Activated CD4-positive, alpha-beta T cell treated with anti-CD3 and anti-CD28 coated beads, Interleukin-2, amount 50 U/mL, for 1 hour (primary cell): ENCODE results near the gene FOXS1.

Experiments used
- DNase-seq: peaks from one replicate; pipeline ENCODE4 v3.0.0-alpha.2; 2020

Gene FOXS1

DNA sequence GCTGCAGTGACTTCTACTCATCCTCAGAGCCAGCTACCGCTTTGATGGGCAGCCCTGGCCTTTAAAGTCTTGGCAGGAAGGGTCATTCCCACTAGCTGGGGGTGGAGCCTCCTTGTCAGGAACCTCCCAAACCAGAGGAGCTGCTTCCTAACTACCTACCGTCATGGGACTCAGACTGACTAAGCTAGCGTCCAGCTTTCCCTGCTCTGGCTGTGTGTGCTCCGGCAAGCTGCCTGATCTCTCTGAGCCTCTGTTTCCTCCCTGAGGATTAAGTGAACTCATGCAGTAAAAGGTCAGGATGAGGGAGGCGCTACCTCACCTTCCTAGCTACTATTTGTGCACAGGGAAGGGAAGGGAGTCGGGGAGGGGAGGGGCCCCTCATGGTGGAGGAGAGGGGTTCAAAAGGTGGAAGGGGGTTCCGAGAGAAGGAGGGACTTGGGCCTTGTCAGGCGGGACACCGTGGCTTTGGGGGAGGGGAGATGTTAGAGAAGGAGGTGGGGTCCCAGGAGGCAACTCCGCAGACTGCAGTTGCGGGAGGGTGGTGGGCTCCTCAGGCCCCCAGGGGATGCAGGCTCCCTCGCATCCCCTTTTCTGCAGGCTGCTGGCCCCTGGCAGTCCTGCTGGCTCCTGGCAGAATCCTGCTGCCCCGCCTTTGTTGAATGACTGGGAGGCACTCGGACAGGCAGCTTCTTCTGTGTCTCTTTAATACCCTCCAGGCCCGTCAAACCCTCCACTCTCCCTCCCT, 15.2 kb upstream of the FOXS1 start:
- no peak for DNase-seq

DNA sequence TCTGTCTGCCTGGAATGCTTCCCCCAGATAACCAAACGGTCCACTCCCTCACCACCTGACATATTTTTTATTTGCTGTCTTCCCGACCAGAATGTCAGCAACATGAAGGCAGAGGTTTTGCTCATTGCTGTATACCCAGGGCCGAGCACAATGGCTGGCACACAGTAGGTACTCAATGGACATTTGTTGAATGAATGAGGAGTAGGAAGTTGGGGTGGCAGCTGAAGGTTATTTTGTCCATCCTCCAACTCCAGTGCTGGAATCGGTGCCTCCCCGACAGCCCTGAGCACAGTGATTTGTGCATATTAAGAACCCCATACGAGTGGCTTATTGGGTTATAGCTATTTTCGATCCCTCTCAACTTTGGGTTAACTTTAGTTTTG, 14.6 kb upstream of the FOXS1 start:
- no peak for DNase-seq

DNA sequence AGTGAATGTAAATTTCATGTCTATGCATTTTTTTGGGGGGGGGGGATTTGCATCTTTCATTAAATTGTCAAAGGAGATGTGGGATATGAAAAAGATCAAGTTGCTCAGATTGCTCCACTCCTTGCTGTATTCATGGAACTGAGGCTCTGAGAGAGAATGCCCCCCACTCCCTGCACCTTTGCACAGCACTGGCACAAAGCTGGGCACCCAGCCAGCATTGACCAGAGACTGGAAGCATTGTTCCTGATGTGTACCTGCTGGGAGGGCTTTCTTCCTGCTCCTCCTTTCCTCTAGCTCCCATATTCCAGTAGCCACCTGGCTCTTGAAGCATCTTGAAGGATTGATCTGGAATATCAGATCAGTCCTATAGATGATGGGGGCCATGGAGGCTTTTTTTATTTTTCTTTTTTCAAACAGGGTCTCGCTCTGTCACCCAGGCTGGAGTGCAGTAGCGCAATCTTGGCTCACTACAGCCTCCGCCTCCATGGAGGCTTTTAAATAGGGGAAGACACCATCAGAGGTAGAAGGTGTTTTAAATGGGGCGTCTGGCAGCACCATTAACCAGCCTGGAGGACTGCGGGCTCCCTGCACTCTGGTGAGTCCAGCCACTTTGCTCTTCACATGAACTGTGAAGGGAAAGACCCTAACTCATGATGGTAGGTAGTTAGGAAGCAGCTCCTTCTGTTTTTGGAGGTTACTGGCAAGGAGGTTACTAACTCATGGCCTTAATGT, 14.0 kb upstream of the FOXS1 start:
- no peak for DNase-seq

DNA sequence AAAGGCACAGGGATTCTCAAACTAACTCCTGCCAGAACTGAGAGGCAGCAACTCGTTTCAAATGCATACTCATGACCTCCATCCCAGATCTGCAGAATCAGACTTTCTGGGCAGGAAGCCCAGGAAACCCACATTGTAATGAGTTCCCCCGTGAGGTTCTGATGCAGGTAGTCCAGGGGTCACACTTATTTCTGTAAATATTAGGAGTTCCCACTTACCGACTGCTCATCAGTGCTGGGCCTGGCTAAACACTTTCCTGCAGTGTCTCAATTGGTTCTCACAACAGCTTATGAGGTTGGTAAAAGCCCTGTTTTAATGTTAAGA, 13.3 kb upstream of the FOXS1 start:
- no peak for DNase-seq

DNA sequence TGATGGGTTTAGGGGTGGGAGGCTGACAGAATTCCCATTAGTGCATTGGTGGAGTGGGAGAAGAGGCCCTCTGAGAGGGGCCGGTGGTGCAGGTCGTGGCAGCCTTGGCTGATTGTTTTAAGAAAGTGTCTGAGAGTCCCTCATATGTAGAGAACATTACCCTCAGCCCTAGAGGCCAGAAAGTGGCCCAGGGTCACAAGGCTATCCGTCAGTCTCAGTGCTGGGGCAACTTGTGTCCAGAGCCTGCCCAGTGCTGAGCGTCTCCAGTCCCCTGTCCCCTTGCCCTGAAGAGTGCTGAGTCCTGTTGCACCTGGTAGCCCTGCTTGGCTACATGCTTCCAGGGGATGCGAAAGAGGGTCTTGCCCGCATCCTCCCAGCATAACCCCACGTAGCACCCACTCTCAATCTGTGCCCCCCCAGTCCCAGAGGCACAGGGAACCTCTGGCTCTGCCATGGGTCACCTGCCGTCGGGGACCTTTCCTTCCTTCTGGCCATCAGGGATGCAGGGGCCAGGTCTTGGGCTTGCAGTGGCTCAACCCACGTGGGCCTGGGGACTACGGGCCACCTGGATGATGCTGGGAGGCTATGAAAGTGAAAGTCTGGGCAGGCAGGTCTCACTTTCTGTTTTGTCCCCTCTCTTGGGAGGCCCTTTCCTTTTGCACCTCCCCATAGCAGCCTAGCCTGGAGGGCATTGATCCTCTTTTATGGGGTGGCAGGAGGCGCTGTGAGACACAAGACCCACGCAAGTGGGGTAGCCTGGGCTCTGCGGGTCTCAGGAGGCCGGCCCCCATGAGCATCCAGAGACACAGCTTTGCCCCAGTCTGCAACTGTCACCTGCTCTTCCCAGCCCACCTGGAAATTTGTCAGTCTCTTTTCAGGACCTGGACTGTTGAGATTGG, 12.7 kb upstream of the FOXS1 start:
- DNase-seq: no peak

DNA sequence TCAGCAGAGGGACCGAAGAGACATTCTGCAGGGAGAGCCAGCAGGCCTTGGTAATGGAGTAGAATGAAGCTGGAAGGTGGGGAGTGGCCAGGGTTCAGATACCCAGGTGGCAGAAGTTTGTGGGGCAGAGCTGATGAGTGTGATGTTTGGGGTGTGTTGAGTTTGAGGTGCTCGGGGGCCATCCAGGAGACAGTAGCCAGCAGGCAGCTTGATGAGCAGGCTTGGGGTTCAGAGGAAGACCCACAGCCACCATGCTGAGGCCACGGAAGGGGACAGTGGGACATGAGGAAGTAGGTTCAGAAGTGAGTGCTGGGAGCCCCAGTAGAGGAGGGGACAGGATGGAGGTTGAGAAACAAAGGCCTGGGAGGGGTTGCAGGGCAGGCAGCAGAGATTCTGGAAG, 11.1 kb upstream of the FOXS1 start:
- DNase-seq: no peak

DNA sequence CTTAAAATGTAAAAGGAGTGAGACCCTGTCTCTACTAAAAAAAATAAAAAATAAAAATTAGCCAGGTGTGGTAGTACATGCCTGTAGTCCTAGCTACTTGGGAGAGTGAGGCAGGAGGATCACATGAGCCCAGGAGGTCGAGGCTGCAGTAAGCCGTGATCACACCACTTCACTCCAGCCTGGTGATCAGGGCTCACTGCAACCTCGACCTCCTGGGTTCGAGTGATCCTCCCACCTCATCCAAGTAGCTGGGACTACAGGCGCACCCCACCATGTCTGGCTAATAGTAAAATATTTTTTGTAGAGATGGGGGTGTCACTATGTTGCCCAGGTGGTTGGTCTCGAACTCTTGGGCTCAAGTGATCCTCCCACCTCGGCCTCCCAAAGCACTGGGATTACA, 8.1 kb upstream of the FOXS1 start:
- DNase-seq: no peak

DNA sequence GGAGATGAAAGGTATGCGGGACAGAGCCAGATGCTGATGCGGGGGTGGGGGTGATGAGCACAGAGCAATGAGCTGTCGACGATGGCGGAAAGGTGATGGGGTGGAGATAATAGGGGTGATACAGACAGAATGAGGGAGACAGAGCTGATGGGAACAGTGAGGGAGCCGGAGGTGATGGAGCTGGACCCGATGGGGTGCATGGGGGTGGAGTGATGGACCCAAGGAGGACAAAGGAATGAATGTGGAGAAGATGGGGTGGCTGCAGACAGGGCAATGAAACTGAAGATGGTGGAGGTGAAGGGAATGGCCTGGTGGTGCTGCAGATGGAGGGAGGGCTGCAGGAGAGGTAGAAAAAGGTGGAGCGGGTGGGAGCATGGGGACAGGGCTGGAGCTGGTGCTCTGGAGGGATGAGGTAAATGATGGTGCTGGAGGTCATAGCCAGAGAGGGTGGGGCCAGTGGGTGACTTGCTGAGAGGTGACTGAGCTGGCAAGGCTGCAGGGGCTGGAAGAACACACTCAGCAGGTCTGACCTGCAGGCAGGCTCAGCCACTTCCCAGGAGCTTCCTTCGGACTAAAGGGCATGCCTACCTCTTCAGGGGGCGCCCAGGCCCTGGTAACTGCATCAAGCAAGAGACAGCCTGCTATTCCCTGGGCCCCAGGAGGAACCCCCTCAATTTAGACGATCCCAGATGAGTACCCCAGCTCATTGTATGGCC, 6.0 kb upstream of the FOXS1 start:
- DNase-seq: no peak

DNA sequence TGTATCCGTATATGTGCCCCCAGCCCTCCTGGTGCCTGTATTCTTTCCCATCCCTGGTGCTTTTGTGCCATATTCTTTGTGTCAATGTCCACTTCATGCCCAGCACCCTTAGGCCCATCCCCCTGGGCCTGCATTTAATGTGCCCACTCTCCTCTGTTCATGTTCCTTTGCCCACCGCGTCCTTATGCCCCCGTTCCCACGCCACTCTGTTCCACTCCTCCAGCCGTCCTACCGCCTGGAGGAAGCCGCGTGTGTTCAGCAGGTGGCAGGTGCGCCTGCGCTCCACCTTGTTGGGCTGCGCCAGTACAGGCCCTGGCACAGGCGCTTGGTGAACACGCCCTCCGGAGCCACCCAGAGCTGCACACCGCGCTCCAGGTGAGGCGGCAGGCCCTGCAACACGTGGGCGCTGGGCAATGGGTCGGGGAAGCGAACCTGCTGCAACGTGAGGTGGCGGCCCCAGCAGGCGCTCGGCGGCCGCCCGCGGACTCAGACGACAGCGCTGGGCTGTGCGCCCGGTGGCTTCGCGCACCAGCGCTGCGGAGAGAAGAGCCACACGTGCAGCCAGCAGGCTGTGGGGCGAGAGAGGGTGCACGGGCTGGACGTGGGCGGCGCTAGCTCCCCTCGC, 4.0 kb upstream of the FOXS1 start:
- DNase-seq: no peak

DNA sequence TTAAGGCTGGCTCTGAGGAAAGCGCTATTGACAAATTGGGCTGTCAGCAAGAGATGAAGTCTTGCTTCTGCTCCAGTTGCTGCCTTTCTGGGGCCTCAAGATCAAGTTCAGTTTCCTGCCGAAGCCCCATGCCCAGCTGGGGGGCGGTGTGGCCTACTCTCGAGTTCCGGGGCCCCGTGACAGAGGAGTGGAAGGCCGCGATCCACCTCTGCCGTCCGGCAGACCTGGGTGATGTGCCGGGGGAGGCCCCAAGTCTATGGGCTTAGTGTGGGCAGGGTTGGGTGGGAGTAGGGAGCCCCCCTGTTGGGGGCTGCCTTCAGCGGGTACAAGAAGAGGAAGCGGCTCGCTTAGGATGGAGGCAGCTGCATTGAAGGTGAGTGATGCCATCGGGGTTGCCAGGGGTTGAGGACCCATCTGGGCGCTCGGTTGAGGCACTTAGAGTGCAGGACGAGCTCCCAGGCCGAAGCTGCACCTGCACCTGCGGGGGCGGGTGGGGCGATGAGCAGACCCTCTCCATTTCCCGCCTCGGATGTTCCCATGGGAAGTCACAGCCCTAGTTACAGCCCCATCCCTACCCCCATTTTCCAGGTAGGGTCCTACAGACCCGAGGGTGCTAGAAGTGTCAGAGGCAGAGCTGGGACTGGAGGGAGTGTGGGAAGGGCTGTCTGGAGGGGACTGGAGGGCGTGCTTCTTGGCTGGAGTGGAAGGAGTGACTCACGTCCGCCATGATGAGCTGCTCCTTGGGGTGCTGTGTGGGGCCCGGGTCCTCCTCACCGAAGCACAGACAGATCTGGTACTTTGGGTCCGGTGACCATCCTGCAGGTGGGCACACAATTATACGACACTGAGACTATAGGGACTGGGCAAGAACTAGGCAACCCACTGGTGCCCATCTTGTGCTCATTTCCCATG, 2.9 kb upstream of the FOXS1 start:
- no peak for DNase-seq

DNA sequence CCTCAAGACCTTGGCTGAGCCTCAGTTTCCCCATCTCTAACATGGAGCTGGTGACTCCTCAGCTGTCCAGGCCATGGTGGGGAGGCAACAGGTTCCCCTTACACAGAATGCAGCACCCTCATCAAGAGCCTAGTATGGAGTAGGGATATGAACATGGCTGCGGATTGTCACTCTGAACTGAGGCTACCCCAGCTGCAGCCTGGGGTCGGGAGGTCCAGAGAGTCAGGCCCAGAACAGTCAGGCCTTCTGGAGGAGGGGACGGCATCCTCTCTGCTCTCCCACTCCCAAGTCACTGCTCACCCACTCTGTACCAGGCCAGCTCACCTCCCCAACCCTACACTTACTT, 1.4 kb upstream of the FOXS1 start:
- DNase-seq: no peak

DNA sequence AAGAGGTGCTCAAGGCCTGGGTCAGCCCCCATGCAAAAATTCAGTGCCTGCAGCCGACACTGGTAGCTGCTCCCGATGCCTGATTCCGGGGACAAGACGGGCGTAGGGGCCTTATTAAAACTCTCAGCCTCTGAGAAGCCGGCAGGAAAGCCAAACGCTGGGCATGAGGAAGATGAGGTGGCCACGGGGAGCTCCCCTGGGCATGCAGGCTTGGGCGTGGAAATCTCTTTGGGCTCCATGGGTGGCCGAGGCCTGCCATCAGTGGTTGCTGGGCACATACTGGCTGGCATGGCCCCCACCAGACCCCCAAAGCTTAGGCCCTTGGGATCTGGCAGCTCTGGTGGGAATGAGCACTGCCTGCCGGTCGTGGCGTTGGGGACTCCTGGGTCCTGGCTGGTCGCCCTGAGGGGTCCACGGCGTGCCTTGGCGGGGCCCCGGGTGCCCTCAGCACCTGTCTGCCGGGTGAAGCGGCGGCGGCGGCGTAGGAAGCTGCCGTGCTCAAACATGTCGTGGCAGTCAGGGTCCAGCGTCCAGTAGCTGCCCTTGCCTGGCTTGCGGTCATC, 586 bp downstream of the FOXS1 start:
- no peak for DNase-seq

DNA sequence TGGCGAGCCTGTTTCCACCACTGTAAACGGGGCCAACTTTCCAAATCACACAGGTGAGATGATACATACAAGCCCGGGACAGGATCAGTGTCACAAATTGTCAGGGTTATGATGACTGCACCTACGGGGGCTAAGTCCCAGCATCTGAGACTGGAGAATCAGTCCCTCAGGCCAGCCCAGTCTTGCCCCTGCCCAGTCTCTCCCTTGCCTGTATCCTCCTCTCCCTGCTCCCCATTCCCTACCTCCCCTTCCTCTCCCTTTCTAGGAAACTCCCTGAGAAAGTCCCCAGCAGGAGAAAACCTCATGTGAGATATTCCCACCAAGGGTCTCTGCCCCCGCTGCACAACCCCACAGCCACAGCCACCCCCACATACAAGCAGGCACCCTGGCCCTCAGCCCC, 1.5 kb downstream of the FOXS1 start:
- no peak for DNase-seq

DNA sequence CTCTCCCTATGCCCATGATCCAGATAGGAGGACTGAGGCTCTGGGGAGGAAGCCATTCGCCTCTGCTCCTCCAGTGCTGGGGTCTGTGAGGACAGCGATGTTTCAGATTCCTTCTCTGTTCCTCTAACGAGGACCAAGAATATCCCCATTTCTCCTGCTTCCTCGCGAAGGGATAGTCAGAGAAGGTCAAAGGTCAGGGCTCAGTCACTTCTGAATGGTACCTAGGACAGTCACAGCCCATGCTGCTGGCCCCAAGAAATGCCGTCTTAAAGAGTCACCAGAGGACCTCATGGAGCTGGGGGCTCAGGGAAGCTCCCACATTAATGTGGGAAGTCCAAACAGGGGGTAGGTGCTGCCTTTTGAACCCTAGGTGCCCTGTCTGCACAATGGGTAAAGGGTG, 2.1 kb downstream of the FOXS1 start:
- no peak for DNase-seq

DNA sequence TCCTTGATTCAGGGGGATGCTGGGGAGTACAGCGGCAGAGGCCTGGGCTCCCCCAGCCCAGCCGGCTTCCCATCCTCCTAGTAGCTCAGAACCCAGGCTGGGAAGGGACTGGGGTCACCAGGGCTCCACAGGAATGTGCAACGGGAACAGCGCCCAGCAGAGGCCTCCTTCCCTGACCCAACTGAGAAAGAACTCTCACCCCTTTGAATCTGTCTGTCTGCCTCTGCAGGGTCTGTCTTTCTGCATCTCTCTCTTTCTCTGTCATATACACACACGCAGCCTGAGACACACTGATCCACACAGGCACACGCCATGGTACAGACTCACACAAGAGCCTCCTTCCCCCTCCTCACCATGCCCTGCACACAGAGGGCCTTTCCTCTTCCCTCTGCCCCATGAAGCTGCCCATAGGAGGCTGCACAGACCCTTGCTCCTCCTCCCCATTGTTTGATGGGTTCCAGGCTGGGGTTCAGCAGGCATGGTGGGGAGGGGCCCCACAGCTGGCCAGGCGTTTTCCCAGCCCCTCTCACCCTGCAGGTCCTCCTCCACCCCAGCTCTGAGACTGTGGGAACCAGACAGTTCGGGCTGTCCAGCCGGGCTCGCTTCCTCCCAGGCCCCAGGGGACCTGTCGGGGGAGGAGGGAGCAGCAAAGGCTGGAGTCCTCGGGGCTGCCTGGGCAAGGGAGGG, 2.8 kb downstream of the FOXS1 start:
- DNase-seq: no peak

DNA sequence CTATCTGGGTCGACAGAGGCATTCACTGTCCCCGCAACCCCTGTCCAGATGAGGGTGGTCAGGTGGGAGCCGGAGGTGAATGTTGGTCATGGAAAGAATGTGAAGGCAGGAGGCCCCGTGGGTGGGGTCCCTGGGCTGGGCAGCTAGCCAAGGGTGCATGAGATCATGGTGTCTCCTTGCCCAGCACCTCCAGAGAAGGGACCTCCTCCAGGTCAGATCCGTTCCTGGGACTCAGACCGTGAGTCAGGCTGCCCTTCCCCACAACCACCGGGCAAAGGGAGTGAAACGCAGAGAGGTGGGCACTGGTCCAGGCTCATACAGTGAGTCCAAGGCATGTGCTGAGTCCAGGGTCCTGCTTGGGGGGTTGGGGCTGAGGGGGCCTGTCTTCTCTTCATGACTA, 3.5 kb downstream of the FOXS1 start:
- no peak for DNase-seq

DNA sequence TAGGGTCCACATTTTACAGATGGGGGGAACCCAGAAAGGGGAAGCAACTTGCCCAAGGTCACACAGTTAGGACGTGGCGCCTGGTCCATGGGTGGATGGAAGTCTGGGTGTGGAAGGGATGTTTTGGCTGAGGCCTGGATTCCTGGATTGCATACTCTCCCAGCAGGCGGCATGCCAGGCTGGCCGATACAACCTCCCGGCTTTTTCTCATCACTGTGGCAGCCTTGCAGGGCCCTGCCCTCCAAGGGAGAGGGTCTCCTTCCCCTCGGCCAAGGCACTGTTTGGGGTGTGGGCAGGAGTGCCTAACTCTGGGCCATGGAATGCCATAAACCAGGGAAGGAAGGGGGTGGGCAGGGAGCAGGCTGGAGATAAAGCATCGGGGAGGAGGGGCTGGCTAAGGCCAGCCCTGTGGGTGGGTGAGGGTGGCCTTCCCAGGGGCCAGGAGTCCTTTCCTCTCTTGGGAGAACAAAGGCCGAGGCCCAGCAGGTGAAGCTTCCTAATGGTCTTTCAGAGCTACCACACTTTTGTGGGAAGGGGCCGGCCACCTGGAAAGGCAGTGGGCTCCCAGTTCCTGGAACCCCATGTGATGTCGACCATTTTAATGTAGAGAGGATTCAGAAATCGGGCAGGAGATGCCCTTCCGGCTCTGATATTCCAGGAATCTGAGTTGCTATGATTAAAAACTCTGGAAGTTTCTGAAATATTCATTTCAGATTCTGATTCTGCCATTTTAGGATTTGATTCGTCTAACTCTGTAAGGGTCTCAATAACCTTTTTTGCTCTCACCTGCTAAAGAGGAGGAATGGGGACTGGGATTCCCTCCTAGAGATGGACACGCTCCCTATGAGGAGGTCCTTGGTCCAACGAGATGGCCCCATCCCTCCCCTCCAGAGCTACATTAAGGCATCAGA, 4.2 kb downstream of the FOXS1 start:
- no peak for DNase-seq

DNA sequence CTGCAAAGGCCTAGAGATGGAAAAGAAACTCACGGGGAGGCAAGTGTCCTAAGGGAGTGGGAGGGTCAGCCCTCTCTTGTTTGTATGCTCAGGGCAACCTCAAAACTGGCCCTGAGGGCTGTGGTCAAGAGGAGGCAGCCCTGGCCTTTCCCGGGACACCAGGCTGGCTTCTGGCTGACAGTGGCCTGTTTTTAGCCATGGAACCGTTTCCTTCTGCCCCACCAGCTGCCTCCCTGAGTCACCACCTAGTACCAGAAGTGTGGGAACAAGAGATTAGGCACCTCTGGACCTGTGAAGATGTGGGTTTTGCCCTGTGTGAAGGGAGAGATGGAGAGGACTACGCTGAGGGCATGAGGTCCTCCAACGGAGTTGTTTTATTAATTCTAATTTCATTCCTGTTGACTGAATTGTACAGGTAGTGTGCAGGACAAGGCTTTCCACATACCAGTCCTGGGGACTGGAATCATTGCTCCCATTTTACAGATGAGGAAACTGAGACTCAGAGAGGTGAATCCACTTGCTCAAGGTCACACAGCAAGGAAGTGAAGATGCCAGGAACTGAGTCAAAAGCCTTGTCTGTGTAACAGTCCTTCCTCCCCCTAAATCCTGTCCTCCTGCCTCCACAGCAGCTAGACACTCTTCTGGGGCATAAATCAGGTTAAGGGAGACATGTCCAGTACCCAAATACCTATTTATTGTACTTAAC, 5.5 kb downstream of the FOXS1 start:
- no peak for DNase-seq
